ES-I3 (cell line): ENCODE data around the gene GPR82.
"Not testable (repeated sequence)": the region's sequence is repeated elsewhere in the genome, so short reads cannot be mapped to it uniquely, and the experiment has no call there.

Experiments used
- H3K36me3 ChIP-seq: 2 replicates; pipeline ENCODE4 v1.6.1; 2013; ENCODE audit warnings: mild to moderate bottlenecking, low read length, control low read depth, moderate library complexity; ENCODE audit not compliant: insufficient read depth
- H3K4me1 ChIP-seq: 2 replicates; pipeline ENCODE4 v1.6.1; 2013; ENCODE audit warnings: mild to moderate bottlenecking, control low read depth, low read length; ENCODE audit not compliant: insufficient read depth
- H3K9ac ChIP-seq: 2 replicates; pipeline ENCODE4 v1.6.1; 2013; ENCODE audit warnings: low read depth, mild to moderate bottlenecking, low read length, moderate library complexity
- H3K9me3 ChIP-seq: 2 replicates; pipeline ENCODE4 v1.6.1; 2013; ENCODE audit warnings: mild to moderate bottlenecking, low read length, moderate library complexity; ENCODE audit not compliant: control insufficient read depth, insufficient read depth

Gene GPR82

GRCh38 chrX:41723826-41724225 is at the start of gene GPR82:
TSS of gene GPR82 (plus strand) at chrX:41724181. CDS start at chrX:41727027, 2,846 bp downstream.
- peaks cover 5% of the 10 kb centered on the region for H3K9me3 ChIP-seq
- no peak within 1 kb of the TSS for H3K9ac ChIP-seq
- H3K4me1 ChIP-seq, result no peaks in the 10 kb centered on the region
- H3K36me3 ChIP-seq, result no peaks in the 10 kb centered on the region

DNA sequence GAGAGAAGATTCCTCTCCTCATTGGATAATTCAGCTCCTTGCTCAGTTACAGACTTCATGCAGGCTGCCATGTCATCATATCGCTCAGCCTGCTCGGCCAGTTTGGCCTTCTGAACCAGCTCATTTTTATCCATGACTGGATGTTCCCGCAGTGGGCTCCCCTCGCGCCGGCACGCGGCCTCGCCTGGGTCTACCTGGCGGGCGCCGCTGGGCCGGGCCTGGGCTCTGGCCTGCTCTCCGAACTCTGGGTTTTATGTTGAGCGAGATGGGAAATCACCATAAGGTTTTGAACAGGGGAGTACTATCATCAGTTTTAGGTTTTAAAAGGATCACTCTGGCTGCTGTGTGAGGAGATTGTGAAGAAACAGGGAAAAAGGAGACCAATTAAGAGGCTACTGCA is 47.6 kb upstream of the GPR82 start:
- H3K9me3 ChIP-seq, H3K9ac ChIP-seq, H3K36me3 ChIP-seq, H3K4me1 ChIP-seq: not testable (repeated sequence)

DNA sequence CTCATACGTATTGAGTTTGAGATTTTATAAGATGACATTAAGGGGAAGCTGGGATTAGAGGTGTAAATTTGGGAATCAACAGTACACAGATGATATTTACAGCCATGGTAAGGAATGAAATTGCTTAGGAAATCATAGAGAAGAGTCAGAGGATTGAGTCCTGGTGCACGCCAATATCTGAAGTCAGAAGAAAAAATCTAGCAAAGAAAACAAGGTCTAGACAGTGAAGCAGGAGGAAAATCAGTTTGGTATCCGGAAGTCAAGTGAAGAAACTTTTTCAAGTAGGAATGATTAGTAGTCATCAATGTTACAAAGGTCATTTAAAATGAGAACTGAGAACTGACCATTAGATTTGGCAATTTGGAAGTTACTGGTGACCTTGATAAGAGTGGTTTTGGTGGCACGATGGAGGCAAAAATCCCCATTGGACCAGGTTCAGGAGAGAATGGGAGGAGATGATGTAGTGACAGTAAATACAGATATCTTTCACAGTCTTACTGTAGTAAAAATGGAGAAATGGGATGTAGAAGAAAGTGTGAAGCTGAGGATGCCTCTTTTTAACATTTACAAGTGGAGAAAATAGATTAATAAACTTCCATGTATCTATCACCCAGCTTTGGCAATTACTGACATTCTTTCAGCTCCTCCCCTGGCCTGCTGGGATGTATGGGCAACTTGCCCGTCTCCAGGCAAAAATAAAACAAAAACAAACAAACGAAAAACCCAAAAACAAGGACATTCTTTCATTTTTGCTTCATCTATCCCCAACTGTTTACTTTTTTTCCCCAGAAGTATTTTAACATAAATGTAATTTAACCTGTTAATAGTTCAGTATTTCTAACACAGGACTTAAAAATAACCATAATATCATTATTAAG is 46.6 kb upstream of the GPR82 start:
- Histone ChIP-seq H3K36me3 (no peaks in the 10 kb centered on the region), H3K9me3 (no peaks in the 10 kb centered on the region), H3K9ac (no peak overlapping the region), H3K4me1 (no peaks in the 10 kb centered on the region)

DNA sequence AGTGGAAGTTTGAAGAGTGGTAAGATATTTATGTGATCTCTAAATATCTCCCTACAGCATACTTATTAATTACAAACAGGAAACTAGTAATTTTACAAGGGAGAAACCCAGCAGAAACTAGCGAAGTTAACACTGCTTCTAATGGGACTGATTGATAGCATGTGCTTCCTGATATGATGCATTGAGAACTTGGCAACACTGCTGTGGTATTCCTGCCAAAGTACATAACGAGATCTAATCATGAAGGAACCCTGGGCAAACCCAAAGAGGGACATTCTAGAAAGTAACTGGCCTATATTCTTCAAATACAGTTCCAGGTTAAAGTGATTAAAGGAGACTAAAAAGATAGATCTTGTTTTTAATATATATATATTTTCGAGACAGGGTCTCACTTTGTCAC is 39.8 kb upstream of the GPR82 start:
- Histone ChIP-seq H3K36me3 (no peaks in the 10 kb centered on the region), H3K4me1 (no peaks in the 10 kb centered on the region), H3K9ac (no peak overlapping the region), H3K9me3 (no peaks in the 10 kb centered on the region)

DNA sequence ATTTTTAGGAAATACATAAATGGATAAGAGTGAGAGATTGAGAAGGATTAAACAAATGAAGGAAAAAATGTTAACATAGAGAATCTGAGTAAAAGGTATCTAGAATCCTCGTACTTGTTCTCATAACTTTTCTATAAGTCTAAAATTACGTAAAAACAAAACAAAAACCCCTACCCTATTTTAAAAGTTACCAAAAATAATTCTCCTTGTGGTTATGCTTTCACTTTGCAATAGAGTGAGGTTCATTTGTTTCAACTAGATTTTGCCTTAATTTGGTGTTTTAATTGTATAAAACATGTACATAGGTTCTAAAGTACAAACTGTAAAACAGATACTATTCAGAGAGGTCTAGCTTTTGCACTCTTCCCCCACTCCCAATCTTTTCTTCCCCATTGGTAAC is 39.0 kb upstream of the GPR82 start:
- Histone ChIP-seq H3K36me3 (no peaks in the 10 kb centered on the region), H3K9ac (no peak overlapping the region), H3K4me1 (no peaks in the 10 kb centered on the region), H3K9me3 (no peaks in the 10 kb centered on the region)

- Histone ChIP-seq H3K9ac (no peak overlapping the region), H3K36me3 (no peaks in the 10 kb centered on the region), H3K4me1 (no peaks in the 10 kb centered on the region), H3K9me3 (no peaks in the 10 kb centered on the region)
Measured at GRCh38 chrX:41686788-41687187, 37.2 kb upstream of the GPR82 start.

GRCh38 chrX:41688156-41688555 is 35.8 kb upstream of the GPR82 start:
- Histone ChIP-seq H3K4me1 (no peaks in the 10 kb centered on the region), H3K9me3 (no peaks in the 10 kb centered on the region), H3K36me3 (no peaks in the 10 kb centered on the region), H3K9ac (no peak overlapping the region)

- Histone ChIP-seq H3K4me1 (no peaks in the 10 kb centered on the region), H3K36me3 (no peaks in the 10 kb centered on the region), H3K9ac (no peak within 1 kb of the TSS), H3K9me3 (no peaks in the 10 kb centered on the region)
Measured at GRCh38 chrX:41688835-41689234, 35.1 kb upstream of the GPR82 start, which contains the start of gene GPR34. TSS of gene GPR34 (plus strand) at chrX:41688973. CDS start at chrX:41695634, 6,661 bp downstream.

DNA sequence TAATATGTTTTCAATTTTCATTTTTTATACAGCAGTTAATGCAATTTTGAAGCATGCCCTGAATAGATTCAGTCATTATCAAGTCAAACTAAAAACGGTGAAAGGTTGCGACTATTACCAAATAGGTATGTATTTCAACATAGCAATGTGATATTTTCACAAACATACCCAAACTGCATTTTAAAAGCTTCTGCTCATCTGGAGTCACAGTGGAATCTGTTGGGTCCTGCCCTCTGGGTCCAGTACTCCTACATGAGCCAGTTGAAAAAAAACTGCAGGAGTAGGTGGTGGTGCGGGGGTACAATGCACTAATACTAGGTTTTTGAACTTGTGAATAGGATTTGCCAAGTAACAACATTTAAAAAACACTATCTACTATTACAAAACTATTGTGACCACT is 34.3 kb upstream of the GPR82 start:
- no peak overlapping the region for H3K9ac ChIP-seq
- no peaks in the 10 kb centered on the region for H3K4me1 ChIP-seq
- no peaks in the 10 kb centered on the region for H3K9me3 ChIP-seq
- no peaks in the 10 kb centered on the region for H3K36me3 ChIP-seq

DNA sequence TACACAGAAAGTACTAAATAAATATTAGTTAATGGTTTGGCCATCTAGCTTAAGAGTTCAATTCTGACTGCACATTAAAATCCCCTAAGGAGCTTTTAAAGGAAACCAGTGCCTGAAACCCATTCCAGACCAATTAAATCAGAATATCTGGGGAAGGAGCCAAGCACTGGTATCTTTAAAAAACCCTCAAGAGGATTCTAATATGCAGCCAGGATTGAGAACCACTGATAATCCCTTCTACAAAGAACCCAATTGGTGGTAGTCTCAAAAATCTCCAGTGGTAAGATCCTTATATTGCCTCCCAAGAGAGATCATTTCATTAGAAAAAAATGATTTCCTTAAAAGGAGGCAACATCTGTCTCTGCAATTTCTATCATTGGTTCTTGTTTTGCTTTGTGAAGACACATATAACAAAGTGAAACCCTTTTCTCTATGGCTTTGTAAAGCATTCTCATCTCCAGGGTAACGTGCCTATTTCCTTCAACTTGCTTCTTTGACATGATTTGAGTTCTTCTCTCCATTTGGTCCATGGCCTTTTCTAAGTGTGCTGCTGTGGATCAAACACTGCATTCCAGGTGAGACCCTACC is 31.7 kb upstream of the GPR82 start:
- Histone ChIP-seq H3K4me1 (peaks cover 5% of the 10 kb centered on the region; the same call in 1 of the 2 replicates), H3K9ac (no peak overlapping the region)

DNA sequence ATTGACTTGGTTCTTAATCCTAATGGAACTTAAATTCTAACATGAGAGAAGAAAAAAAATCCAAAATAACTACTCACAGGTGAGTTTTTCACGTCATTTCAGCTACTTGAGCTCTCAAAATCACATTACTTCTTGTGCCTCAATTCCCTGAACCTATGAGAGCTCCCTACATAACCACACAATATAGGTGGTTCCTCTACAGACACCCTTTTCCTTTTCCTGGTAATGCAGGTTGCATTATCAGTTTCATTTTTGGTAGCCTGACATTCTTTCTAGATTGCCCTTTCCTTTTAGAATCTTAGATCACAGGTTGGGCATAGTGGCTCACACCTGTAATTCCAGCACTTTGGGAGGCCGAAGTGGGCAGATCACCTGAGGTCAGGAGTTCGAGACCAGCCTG is 31.0 kb upstream of the GPR82 start:
- no peaks in the 10 kb centered on the region for H3K9me3 ChIP-seq
- H3K9ac ChIP-seq, result no peak overlapping the region
- no peaks in the 10 kb centered on the region for H3K36me3 ChIP-seq
- H3K4me1 ChIP-seq, result peaks cover 5% of the 10 kb centered on the region; the same call in 1 of the 2 replicates

More for the DNA sequence above, 31.7 kb upstream of the GPR82 start:
- Histone ChIP-seq H3K9me3 (no peaks in the 10 kb centered on the region), H3K36me3 (no peaks in the 10 kb centered on the region)

GRCh38 chrX:41695426-41695825 is 28.6 kb upstream of the GPR82 start:
- H3K9me3 ChIP-seq, result no peaks in the 10 kb centered on the region
- H3K4me1 ChIP-seq, result peaks cover 5% of the 10 kb centered on the region; the same call in 1 of the 2 replicates
- H3K9ac ChIP-seq, result no peak overlapping the region
- H3K36me3 ChIP-seq, result no peaks in the 10 kb centered on the region

DNA sequence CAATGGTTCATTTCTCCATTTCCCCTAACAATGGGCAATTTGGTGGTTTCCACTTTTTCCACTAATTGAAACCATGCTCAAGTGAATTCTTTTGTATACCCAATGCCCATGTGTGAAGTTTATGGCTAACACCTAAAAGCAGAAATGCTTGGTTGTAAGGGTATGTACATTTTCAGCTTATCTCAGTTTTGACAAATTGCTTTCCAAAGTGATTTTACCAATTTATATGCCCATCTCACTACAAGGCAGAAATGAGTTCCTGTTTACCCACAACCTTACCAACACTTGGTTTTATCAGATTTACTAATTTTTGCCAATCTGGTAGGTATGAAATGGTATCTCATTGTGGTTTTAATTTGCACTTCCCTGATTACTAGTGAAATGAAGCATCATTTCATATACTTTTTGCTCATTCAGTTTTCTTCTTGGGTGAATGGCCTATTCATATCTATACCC is 20.4 kb upstream of the GPR82 start:
- Histone ChIP-seq H3K4me1 (peaks cover 4% of the 10 kb centered on the region), H3K9ac (no peak overlapping the region), H3K36me3 (no peaks in the 10 kb centered on the region), H3K9me3 (no peaks in the 10 kb centered on the region)

DNA sequence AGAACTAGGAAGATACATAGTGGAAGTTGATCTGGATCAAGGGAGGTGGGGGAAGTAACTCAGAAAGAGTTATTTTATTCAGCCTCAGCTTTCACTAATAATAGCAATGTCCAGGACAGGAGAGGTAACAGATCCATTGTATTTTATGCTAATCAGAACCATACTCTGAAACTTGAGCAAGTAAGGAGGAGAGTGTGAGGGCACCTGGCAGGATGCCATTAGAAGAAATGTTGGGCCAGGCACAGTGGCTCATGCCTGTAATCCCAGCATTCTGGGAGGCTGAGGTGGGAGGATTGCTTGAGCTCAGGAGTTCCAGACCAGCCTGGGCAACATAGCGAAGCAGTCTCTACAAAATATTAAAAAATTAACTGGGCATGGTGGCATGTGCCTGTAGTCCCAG is 18.9 kb upstream of the GPR82 start:
- Histone ChIP-seq H3K9me3 (no peaks in the 10 kb centered on the region), H3K9ac (no peak overlapping the region), H3K36me3 (no peaks in the 10 kb centered on the region), H3K4me1 (peaks cover 4% of the 10 kb centered on the region)
